HG02840 (cell line): ENCODE results near the gene IL20.

Experiments
- ATAC-seq: cut with Tn5 transposase; IDR thresholded peaks from one replicate; pipeline ENCODE4 v1.9.1; 2021; ENCODE audit warnings: mild to moderate bottlenecking, moderate library complexity, moderate number of reproducible peaks; ENCODE audit not compliant: unreplicated experiment, low FRiP score

The IL20 gene

GRCh38 chr1:206918076-206918475 is 52.7 kb downstream of the IL20 start:
- ATAC-seq, result no peak
